ENCODE data around the gene PCNX3.
"Not testable (repeated sequence)": the region's sequence is repeated elsewhere in the genome, so short reads cannot be mapped to it uniquely, and the experiment has no call there.

PCNX3 gene

GRCh38 chr11:65654375-65655349, 39.1 kb downstream of the PCNX3 start:
- no peak for DNase-seq (ENCODE audit: low read depth)

DNA sequence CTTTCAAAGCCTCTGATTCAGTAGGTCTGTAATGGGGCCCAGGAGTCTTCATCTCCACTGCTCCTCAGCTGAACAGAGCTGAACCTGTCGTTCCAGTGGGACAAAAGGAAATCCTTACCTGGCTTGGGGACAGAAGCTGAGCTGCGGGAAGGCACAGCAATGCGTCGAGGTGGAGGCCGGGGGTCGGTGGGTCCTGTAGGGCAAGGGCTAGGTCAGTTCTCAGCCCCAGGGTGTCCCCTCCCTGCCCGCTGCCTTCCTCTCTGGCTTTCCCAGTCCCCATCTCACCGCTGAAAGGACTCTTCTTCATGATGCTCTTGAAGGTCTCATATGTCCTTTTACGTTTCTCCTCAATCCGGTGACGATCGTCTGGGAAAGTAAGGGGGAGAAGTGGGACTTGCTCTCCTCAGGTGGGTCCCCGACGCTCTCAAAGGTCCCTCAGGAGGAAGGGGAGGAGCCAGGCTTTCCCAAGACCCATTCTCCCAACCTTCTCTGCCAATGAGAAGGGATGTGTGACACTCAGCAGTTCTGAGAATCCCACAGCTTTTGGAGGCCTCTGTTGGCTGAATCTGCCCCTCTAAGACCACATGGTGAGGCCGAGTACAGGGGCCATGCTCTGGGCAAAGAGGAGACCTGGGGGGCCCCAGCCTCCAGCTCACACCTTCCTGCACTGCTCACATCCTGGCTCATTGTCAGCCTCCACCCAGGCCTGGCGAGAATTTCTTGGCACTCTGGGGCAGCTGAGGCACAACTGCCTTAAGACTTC, 40.2 kb downstream of the PCNX3 start:
- no peak for DNase-seq (ENCODE audit: low read depth)

DNA sequence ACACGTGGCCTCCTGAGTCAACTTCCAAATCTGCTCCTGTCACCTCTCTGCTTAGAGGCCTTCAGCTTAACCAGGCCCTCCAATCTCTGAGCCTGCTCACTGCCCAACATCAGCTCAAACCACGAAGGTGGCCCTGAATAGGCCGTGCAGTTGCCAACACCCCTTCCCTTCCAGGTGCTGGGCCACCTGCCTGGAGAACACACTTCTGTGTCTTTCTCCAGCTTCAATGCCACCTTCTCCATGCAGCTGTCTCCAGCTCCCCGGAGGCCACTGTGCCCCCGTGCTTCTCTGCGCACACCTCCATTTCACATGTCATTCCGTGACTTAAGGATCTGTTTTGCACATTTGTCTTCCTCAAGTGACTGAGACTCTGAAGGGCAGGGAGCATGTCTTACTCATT, 41.9 kb downstream of the PCNX3 start:
- no peak for DNase-seq (ENCODE audit: low read depth)

DNA sequence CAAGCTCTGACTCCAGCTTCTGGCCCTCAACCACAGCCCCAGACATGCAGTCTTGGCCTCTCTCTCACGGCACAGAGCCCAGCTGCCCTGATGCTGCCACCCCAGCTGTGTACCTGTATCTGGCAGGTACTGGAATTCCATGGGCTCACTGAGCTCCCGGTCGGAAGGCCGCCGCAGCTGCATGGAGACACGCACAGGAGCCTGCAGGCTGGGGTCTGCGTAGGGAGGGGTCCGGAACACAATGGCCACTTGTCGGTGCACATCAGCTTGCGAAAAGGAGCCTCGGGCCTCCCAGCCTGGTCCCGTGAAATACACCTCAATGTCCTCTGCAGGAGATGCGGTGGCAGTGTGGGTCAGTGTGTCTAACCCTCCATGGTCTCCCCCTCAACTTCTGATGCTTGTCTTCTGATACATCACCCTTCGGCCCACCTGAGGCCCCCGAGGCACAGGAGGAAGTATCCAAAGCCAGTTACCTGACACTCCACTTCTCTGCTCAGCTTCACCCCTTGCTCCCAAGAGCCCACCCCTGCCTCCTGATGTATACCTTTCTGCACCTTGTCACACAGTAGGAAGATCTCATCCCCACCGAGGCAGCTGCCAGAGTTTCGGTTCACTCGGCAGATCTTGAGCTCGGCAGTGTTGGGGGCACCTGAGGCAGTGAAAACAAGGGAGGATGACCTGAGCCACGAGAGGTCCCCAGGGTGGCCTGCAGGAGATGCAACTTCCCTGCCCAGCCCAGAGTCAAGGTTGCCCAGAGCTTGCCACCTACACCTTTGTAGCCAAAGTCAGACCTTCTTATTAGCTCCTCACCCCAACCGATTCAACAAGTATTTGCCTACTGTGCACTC, 42.8 kb downstream of the PCNX3 start:
- DNase-seq (ENCODE audit: low read depth), result no peak

- no peak for DNase-seq (ENCODE audit: low read depth)
These were observed 44.5 kb downstream of the PCNX3 start for GRCh38 chr11:65660038-65660437.

DNA sequence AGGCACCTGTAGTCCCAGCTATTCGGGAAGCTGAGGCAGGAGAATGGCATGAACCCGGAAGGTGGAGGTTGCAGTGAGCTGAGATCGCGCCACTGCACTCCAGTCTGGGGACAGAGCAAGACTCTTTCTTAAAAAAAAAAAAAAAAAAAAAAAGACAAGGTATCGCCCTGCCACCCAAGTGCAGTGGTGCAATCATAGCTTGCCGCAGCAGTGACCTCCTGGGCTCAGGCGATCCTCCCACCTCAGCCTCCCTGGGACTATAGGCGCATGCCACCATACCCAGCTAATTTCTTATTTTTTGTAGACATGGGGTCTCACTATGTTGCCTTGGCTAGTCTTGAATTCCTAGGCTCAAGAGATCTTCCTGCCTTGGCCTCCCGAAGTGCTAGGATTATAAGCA, 45.3 kb downstream of the PCNX3 start:
- not testable (repeated sequence) for DNase-seq (ENCODE audit: low read depth)

- no peak for DNase-seq (ENCODE audit: low read depth)
These were observed 46.1 kb downstream of the PCNX3 start for GRCh38 chr11:65661599-65662246.

DNA sequence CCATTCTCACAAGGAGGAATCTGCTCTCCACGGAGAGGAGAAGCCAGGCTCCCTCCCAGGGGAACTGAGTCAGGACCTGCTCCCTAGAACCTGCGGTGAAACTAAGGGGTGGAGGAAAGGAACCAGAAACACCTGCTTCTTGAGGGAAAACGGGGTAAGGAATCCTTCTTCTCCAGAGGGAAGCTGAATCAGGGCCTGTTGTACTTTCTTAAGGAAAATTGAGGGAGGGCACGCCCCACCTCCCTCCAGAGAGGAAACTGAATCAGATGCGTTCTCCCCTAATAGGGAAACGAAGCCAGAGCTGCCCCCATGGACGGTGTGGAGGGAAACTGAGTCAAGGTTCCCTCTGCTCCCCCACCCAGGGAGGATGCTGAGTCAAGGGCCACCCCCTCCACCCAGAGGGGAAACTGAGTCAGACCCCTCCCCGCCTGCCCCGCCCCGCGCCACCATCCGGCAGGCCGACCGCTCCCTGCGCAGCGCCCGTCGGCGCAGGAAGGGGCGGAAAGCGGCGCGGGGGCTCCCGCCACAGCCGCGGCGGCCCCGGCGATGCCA, 46.7 kb downstream of the PCNX3 start:
- peak; percentile 27 for DNase-seq (ENCODE audit: low read depth)

DNA sequence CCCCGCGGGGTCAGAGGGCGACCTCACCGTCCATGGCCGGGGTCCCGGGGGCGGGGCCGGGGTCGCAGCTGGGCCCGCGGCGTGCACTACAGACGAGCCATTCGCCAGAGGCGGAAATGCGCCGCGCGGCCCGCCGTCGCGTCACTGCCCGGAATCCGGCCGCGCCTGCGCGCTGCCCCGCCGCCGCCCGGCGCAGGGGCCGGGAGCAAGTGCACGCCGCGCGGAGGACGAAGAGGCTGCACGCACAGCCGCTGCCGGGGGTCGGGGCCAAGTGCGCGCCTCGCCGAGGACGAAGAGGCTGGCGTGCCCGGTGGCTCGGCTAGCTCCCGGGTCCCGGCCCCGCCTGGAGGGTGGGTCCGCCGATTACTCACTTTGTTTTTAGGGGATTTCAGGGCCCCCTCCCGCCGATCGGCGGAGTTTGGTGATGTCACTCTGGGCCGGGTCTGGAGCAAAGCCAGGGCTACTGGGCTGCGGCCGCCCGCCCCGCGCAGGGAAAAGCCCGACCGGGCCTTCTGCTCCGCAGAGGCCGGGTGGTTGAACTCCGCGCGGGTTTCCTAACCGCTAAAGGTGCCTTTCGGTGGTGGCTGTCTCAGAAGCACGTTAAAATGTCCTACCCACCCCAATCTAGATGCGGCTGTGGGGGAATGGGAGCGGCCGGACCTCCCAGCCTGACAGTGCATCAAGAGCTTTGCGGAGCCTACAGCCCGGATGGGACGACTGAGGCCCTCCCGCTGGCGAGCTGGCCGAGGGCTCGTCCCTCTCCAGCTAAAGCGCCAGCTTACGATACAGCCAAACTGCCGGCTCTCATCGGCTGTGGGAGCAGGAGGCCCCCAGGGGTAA, 47.4 kb downstream of the PCNX3 start, which contains the start of gene RELA:
Gene RELA, minus strand, starts transcription at position 118 of the 840 bp plus-strand sequence. Its CDS starts 84 bp downstream, at position 34.
- DNase-seq (ENCODE audit: low read depth), result peak; percentile 71

- DNase-seq (ENCODE audit: low read depth), result no peak
These were observed 48.1 kb downstream of the PCNX3 start for GRCh38 chr11:65663639-65664200.

DNA sequence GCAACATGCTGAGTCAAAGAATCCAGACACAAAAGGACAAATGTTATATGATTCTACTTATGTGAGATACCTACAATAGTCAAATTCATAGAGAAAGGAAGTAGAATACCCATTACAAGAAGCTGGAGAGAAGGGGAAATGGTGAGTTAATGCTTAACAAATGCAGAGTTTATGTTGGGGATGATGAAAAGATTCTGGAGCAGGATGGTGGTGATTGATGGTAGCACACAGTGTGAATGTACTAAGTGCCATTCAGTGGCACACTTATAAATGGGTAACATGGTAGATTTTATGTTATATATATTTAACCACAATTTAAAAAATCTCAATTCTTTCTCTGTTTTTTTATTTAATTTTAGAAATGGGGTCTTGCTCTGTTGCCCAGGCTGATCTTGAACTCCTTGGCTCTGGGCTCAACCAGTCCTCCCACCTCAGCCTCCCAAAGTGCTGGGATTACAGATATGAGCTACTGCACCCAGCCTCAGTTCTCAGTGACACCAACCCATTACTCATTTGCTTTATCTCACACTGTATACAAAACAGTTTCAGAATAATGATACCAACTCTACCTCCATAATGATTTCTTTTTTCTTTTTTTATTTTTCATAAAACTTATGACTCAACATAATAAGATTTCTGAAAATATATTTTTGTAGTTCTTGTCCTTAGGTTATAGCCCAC, 56.7 kb downstream of the PCNX3 start:
- DNase-seq (ENCODE audit: low read depth), result no peak

- no peak for DNase-seq (ENCODE audit: low read depth)
These were observed 57.4 kb downstream of the PCNX3 start for GRCh38 chr11:65672982-65673381.

- no peak for DNase-seq (ENCODE audit: low read depth)
These were observed 64.7 kb downstream of the PCNX3 start for GRCh38 chr11:65680192-65680743.

DNA sequence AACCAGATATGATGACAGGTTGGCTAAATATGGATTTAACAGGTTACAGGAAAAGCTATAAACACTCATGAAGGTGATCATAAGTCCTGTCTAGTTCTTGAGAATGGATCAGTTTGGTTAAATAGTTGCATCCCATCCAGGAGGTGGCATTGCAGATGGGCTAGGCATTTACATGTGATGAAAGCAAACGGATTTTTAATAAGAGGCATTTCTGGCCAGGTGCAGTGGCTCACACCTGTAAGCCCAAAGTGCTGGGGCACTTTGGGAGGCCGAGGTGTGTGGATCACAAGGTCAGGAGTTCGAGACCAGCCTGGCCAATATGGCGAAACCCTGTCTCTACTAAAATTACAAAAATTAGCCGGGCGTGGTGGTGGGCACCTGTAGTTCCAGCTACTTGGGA, 67.9 kb downstream of the PCNX3 start:
- DNase-seq (ENCODE audit: low read depth), result not testable (repeated sequence)

DNA sequence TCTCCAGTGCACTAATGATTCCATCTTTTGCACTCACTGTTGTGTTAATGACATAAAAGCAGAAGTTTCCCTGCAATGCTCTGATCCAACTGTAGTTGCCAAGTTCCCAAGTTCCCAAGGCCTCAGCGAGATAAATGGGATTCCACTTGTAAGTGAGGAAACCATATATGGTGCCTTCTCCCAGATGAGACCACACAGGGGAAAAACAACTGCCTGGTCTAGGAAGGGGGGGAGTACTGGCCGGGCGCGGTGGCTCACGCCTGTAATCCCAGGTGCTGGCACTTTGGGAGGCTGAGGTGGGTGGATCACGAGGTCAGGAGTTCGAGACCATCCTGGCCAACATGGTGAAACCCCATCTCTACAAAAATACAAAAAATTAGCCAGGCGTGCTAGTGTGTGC, 70.4 kb downstream of the PCNX3 start:
- DNase-seq (ENCODE audit: low read depth), result no peak
